CD1c-positive myeloid dendritic cell (primary cell): ENCODE results near the gene DCAF6.

ENCODE experiments used
- DNase-seq: peaks from one replicate; pipeline ENCODE4 v3.0.0-alpha.2; 2016; ENCODE audit errors: extremely low spot score

The DCAF6 gene

GRCh38 chr1:168101336-168101735 is 164.9 kb downstream of the DCAF6 start:
- DNase-seq: no peak

GRCh38 chr1:168102487-168102886 is 166.0 kb downstream of the DCAF6 start:
- DNase-seq: no peak

GRCh38 chr1:168104535-168104934 is 168.1 kb downstream of the DCAF6 start:
- no peak for DNase-seq

- DNase-seq: no peak
Observed at GRCh38 chr1:168105846-168106245, 169.4 kb downstream of the DCAF6 start.

- DNase-seq: no peak
Observed at GRCh38 chr1:168106274-168106673, 169.8 kb downstream of the DCAF6 start.

GRCh38 chr1:168110896-168111545 is 174.5 kb downstream of the DCAF6 start:
- peak; percentile 9 for DNase-seq

- DNase-seq: no peak
Observed at GRCh38 chr1:168112673-168113305, 176.3 kb downstream of the DCAF6 start.

GRCh38 chr1:168114845-168115244 is 178.4 kb downstream of the DCAF6 start:
- DNase-seq: no peak

- no peak for DNase-seq
Observed at GRCh38 chr1:168116327-168116799, 179.9 kb downstream of the DCAF6 start.

GRCh38 chr1:168119750-168120149 is 183.3 kb downstream of the DCAF6 start:
- DNase-seq: no peak

- DNase-seq: no peak
Observed at GRCh38 chr1:168121401-168122011, 185.0 kb downstream of the DCAF6 start.

GRCh38 chr1:168125051-168125450 is 188.6 kb downstream of the DCAF6 start:
- no peak for DNase-seq
